GM18858 (cell line): ENCODE results near the gene PATL2.
A peak's percentile ranks its signal among the peaks of the same experiment; 100 is the strongest.
"Not testable (repeated sequence)": the region's sequence is repeated elsewhere in the genome, so short reads cannot be mapped to it uniquely, and the experiment has no call there.

Experiments
- ATAC-seq: cut with Tn5 transposase; IDR thresholded peaks from one replicate; pipeline ENCODE4 v1.9.1; 2021; ENCODE audit not compliant: unreplicated experiment

The PATL2 gene

GRCh38 chr15:44711096-44711742, at the start of gene PATL2, which contains the start of gene B2M:
PATL2 (minus strand) TSS chr15:44711323; CDS start chr15:44676490, 34,833 bp downstream.
B2M (plus strand) TSS chr15:44711517; CDS start chr15:44711547, 30 bp downstream.
- ATAC-seq = peak; percentile 89

- ATAC-seq = no peak
Measured at GRCh38 chr15:44753345-44753744, 42.2 kb upstream of the PATL2 start.

GRCh38 chr15:44743454-44743853, 32.3 kb upstream of the PATL2 start:
- not testable (repeated sequence) for ATAC-seq

GRCh38 chr15:44739222-44739847, 28.2 kb upstream of the PATL2 start:
- not testable (repeated sequence) for ATAC-seq

GRCh38 chr15:44738340-44738984, 27.3 kb upstream of the PATL2 start:
- no peak for ATAC-seq

GRCh38 chr15:44736181-44736765, 25.1 kb upstream of the PATL2 start, which contains the start of gene TRIM69:
TRIM69 (plus strand) TSS chr15:44736528; CDS start chr15:44736705, 177 bp downstream.
- no peak for ATAC-seq

- ATAC-seq = no peak
Measured at GRCh38 chr15:44735482-44736180, 24.5 kb upstream of the PATL2 start.

- no peak for ATAC-seq
Measured at GRCh38 chr15:44734839-44735481, 23.8 kb upstream of the PATL2 start.

- ATAC-seq = no peak
Measured at GRCh38 chr15:44729408-44730127, 18.4 kb upstream of the PATL2 start.

- ATAC-seq = peak; percentile 56
Measured at GRCh38 chr15:44728576-44729407, 17.7 kb upstream of the PATL2 start.

- ATAC-seq = not testable (repeated sequence)
Measured at GRCh38 chr15:44728232-44728575, 17.1 kb upstream of the PATL2 start.

- ATAC-seq = no peak
Measured at GRCh38 chr15:44727485-44728231, 16.5 kb upstream of the PATL2 start.

- peak; percentile 30 for ATAC-seq
Measured at GRCh38 chr15:44726568-44727484, 15.7 kb upstream of the PATL2 start.

- ATAC-seq = no peak
Measured at GRCh38 chr15:44726136-44726535, 15.0 kb upstream of the PATL2 start.

GRCh38 chr15:44722011-44722410, 10.9 kb upstream of the PATL2 start:
- ATAC-seq = no peak

- no peak for ATAC-seq
Measured at GRCh38 chr15:44720460-44721176, 9.5 kb upstream of the PATL2 start.

- ATAC-seq = not testable (repeated sequence)
Measured at GRCh38 chr15:44720000-44720435, 8.9 kb upstream of the PATL2 start.
